Liver (tissue), 9 donors: ENCODE results near the gene ADAM19. TPM values are rescaled to one million over a fixed set of nuclear protein-coding genes. Genes with fewer than 3 reads are reported as not detected.

Experiments used
- DNase-seq: peaks from one replicate; pipeline ENCODE4 v3.0.0-alpha.2; 2017; ENCODE audit warnings: low spot score
- H3K27ac ChIP-seq, 2 donors: one replicate each; pipeline ENCODE4 v1.7.0; 2013; ENCODE audit warnings: inconsistent platforms in 2 of 2, low read length in 2 of 2, control low read depth in 1 of 2, low read depth in 1 of 2, mild to moderate bottlenecking in 1 of 2
- H3K27me3 ChIP-seq, 4 donors: one replicate each; pipeline versions ENCODE4 v1.6.1 to v1.7.0; 2013; ENCODE audit warnings: low read length in 3 of 4, inconsistent platforms in 1 of 4, mild to moderate bottlenecking in 1 of 4, moderate library complexity in 1 of 4; ENCODE audit not compliant: control insufficient read depth in 4 of 4, insufficient read depth in 4 of 4
- H3K36me3 ChIP-seq, 4 donors: one replicate each; pipeline versions ENCODE4 v1.6.1 to v1.7.0; 2013; ENCODE audit warnings: low read length in 3 of 4, mild to moderate bottlenecking in 3 of 4, low read depth in 1 of 4, moderate library complexity in 1 of 4; ENCODE audit not compliant: control insufficient read depth in 4 of 4, insufficient read depth in 3 of 4
- H3K4me1 ChIP-seq, 4 donors: one replicate each; pipeline versions ENCODE4 v1.6.1 to v1.7.0; 2013; ENCODE audit warnings: low read length in 3 of 4, mild to moderate bottlenecking in 3 of 4, moderate library complexity in 1 of 4; ENCODE audit not compliant: control insufficient read depth in 4 of 4, insufficient read depth in 4 of 4
- H3K4me3 ChIP-seq, 3 donors: one replicate each; pipeline versions ENCODE4 v1.6.1 to v1.7.0; 2013; ENCODE audit warnings: low read length in 3 of 3, control low read depth in 1 of 3, low read depth in 1 of 3, mild to moderate bottlenecking in 1 of 3
- H3K9ac ChIP-seq, 2 donors: one replicate each; pipeline ENCODE4 v1.7.0; 2013; ENCODE audit warnings: low read length in 2 of 2, mild to moderate bottlenecking in 2 of 2, moderate library complexity in 2 of 2, control low read depth in 1 of 2, low read depth in 1 of 2
- H3K9me3 ChIP-seq, 4 donors: one replicate each; pipeline versions ENCODE4 v1.6.1 to v1.7.0; 2013; ENCODE audit warnings: low read length in 3 of 4; ENCODE audit not compliant: control insufficient read depth in 4 of 4
- EGR1 ChIP-seq, 2 donors: IDR thresholded peaks; 2 replicates each; pipeline ENCODE4 v1.6.1; 2016 to 2018; ENCODE audit warnings: antibody characterized with exemption in 2 of 2, low read depth in 2 of 2
- FOXA1 ChIP-seq: IDR thresholded peaks from 2 replicates; pipeline ENCODE4 v1.6.1; 2016; ENCODE audit warnings: antibody characterized with exemption
- FOXA2 ChIP-seq: IDR thresholded peaks from 2 replicates; pipeline ENCODE4 v1.6.1; 2016; ENCODE audit warnings: antibody characterized with exemption
- GABPA ChIP-seq, 2 donors: IDR thresholded peaks in 1 of 2; conservative IDR thresholded peaks in 1 of 2; 2 replicates each; pipeline ENCODE4 v1.6.1; 2016; ENCODE audit warnings: antibody characterized with exemption in 2 of 2, mild to moderate bottlenecking in 1 of 2, moderate library complexity in 1 of 2
- HNF4A ChIP-seq, 2 donors: conservative IDR thresholded peaks; 2 replicates each; pipeline ENCODE4 v1.6.1; 2016; ENCODE audit warnings: antibody characterized with exemption in 2 of 2, mild to moderate bottlenecking in 2 of 2
- HNF4G ChIP-seq: IDR thresholded peaks from 2 replicates; pipeline ENCODE4 v1.6.1; 2016; ENCODE audit warnings: antibody characterized with exemption
- JUND ChIP-seq, 2 donors: IDR thresholded peaks; 2 replicates each; pipeline ENCODE4 v1.6.1; 2016; ENCODE audit warnings: antibody characterized with exemption in 2 of 2
- RXRA ChIP-seq, 2 donors: IDR thresholded peaks; 2 replicates each; pipeline ENCODE4 v1.6.1; 2017 to 2018; ENCODE audit warnings: antibody characterized with exemption in 2 of 2, mild to moderate bottlenecking in 1 of 2
- SP1 ChIP-seq: IDR thresholded peaks from 2 replicates; pipeline ENCODE4 v1.6.1; 2018; ENCODE audit warnings: antibody characterized with exemption, mild to moderate bottlenecking
- TAF1 ChIP-seq: conservative IDR thresholded peaks from 2 replicates; pipeline ENCODE4 v1.6.1; 2016; ENCODE audit warnings: antibody characterized with exemption, mild to moderate bottlenecking
- YY1 ChIP-seq: IDR thresholded peaks from 2 replicates; pipeline ENCODE4 v1.6.1; 2016; ENCODE audit warnings: antibody characterized with exemption, mild to moderate bottlenecking
- WGBS: extraction: QIAGEN DNeasy Blood & Tissue Kit; methylation state at CpG from one replicate; pipeline ENCODE4 v1.1.7; 2013; 5-methylcytosine and 5-hydroxymethylcytosine counted together
- polyA plus RNA-seq, 2 donors: library from polyadenylated mRNA; stranded (reverse) in 1 of 2; unstranded in 1 of 2; fragments of 200-250 nt in 1 of 2; fragments of >200 nt in 1 of 2; fragmentation: Nextera tagmentation in 1 of 2; extraction: Ambion mirVana in 1 of 2; gene quantifications; one replicate each; pipeline versions ENCODE4 v1.2.1 to v1.2.3, GENCODE V29; 2013 to 2015
- total RNA-seq, 2 donors: library from RNA; depleted of rRNA; stranded (reverse); fragments of >200 nt; gene quantifications; one replicate each; pipeline ENCODE4 v1.2.3, GENCODE V29; 2014
- TF ChIP-seq, protein P1 (sequence below): IDR thresholded peaks from 2 replicates; pipeline ENCODE4 v1.6.1; 2016; ENCODE audit warnings: antibody characterized with exemption
- TF ChIP-seq, protein P2 (sequence below): IDR thresholded peaks from 2 replicates; pipeline ENCODE4 v1.6.1; 2016; ENCODE audit warnings: antibody characterized with exemption, mild to moderate bottlenecking
- TF ChIP-seq, protein P3 (sequence below): IDR thresholded peaks from 2 replicates; pipeline ENCODE4 v1.6.1; 2016; ENCODE audit warnings: antibody characterized with exemption
- TF ChIP-seq, protein P4 (sequence below): IDR thresholded peaks from 2 replicates; pipeline ENCODE4 v1.6.1; 2016; ENCODE audit warnings: antibody characterized with exemption
- TF ChIP-seq, protein P5 (sequence below): fragments of 150-350 bp; IDR thresholded peaks from 2 replicates; pipeline ENCODE4 v1.5.1; 2017; ENCODE audit warnings: improper control_type of control experiment, low read depth, low read length; ENCODE audit not compliant: missing input control
- donor health status: healthy.
- donor health status: healthy.
- donor health status: healthy.
- donor health status: healthy.
- donor health status: healthy.

ADAM19 gene
- total and polyA plus RNA-seq, 4 donors = 2.4 to 7.1 (median 2.9) TPM

DNA sequence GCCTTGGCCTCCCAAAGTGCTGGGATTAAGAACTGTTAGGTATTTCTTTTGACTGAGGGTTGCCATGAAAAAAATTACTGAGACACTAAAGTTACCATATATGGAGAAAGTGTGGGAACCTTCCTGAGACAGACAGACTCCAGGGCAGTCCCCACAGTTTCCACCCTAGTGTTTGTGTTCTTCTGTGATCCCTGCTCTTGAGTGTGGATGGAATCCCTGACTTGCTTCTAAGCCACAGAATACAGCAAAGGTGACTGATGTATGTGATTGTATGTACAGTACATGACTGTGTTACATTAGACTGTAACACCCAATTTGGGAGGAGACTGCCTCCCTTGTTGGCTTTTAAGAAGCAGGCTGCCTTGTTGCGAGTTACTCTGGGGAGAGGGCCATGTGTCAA lies 24.7 kb upstream of the ADAM19 start:
- no peak overlapping the region for H3K9ac ChIP-seq
- TF ChIP-seq, protein P1, sequence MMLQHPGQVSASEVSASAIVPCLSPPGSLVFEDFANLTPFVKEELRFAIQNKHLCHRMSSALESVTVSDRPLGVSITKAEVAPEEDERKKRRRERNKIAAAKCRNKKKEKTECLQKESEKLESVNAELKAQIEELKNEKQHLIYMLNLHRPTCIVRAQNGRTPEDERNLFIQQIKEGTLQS = no peak
- TF ChIP-seq HNF4A (conservative IDR thresholded peaks at IDR 0.05) (no peak), FOXA2 (no peak), RXRA (IDR thresholded peaks at IDR 0.05) (no peak), GABPA (IDR thresholded peaks at IDR 0.05 in 1 of 2, conservative IDR thresholded peaks at IDR 0.05 in 1 of 2) (no peak), YY1 (no peak), SP1 (no peak), HNF4G (no peak), TAF1 (no peak), JUND (IDR thresholded peaks at IDR 0.05) (no peak), EGR1 (IDR thresholded peaks at IDR 0.05; ENCODE audit: low read depth in 2 of 2) (no peak), FOXA1 (no peak)
- TF ChIP-seq, protein P2, sequence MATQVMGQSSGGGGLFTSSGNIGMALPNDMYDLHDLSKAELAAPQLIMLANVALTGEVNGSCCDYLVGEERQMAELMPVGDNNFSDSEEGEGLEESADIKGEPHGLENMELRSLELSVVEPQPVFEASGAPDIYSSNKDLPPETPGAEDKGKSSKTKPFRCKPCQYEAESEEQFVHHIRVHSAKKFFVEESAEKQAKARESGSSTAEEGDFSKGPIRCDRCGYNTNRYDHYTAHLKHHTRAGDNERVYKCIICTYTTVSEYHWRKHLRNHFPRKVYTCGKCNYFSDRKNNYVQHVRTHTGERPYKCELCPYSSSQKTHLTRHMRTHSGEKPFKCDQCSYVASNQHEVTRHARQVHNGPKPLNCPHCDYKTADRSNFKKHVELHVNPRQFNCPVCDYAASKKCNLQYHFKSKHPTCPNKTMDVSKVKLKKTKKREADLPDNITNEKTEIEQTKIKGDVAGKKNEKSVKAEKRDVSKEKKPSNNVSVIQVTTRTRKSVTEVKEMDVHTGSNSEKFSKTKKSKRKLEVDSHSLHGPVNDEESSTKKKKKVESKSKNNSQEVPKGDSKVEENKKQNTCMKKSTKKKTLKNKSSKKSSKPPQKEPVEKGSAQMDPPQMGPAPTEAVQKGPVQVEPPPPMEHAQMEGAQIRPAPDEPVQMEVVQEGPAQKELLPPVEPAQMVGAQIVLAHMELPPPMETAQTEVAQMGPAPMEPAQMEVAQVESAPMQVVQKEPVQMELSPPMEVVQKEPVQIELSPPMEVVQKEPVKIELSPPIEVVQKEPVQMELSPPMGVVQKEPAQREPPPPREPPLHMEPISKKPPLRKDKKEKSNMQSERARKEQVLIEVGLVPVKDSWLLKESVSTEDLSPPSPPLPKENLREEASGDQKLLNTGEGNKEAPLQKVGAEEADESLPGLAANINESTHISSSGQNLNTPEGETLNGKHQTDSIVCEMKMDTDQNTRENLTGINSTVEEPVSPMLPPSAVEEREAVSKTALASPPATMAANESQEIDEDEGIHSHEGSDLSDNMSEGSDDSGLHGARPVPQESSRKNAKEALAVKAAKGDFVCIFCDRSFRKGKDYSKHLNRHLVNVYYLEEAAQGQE = no peak
- TF ChIP-seq, protein P3, sequence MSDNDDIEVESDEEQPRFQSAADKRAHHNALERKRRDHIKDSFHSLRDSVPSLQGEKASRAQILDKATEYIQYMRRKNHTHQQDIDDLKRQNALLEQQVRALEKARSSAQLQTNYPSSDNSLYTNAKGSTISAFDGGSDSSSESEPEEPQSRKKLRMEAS = no peak
- TF ChIP-seq, protein P4, sequence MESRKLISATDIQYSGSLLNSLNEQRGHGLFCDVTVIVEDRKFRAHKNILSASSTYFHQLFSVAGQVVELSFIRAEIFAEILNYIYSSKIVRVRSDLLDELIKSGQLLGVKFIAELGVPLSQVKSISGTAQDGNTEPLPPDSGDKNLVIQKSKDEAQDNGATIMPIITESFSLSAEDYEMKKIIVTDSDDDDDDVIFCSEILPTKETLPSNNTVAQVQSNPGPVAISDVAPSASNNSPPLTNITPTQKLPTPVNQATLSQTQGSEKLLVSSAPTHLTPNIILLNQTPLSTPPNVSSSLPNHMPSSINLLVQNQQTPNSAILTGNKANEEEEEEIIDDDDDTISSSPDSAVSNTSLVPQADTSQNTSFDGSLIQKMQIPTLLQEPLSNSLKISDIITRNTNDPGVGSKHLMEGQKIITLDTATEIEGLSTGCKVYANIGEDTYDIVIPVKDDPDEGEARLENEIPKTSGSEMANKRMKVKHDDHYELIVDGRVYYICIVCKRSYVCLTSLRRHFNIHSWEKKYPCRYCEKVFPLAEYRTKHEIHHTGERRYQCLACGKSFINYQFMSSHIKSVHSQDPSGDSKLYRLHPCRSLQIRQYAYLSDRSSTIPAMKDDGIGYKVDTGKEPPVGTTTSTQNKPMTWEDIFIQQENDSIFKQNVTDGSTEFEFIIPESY = no peak
- TF ChIP-seq, protein P5, sequence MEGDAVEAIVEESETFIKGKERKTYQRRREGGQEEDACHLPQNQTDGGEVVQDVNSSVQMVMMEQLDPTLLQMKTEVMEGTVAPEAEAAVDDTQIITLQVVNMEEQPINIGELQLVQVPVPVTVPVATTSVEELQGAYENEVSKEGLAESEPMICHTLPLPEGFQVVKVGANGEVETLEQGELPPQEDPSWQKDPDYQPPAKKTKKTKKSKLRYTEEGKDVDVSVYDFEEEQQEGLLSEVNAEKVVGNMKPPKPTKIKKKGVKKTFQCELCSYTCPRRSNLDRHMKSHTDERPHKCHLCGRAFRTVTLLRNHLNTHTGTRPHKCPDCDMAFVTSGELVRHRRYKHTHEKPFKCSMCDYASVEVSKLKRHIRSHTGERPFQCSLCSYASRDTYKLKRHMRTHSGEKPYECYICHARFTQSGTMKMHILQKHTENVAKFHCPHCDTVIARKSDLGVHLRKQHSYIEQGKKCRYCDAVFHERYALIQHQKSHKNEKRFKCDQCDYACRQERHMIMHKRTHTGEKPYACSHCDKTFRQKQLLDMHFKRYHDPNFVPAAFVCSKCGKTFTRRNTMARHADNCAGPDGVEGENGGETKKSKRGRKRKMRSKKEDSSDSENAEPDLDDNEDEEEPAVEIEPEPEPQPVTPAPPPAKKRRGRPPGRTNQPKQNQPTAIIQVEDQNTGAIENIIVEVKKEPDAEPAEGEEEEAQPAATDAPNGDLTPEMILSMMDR = no peak
- no peaks in the 10 kb centered on the region for H3K27me3 ChIP-seq
- H3K36me3 ChIP-seq = no peaks in the 10 kb centered on the region
- no peaks in the 10 kb centered on the region for H3K4me1 ChIP-seq
- H3K9me3 ChIP-seq = no peaks in the 10 kb centered on the region
- WGBS = 100% methylated on average over 1 of the region's 1 CpG
- DNase-seq = no peak
- H3K27ac ChIP-seq = no peak overlapping the region
- H3K4me3 ChIP-seq = no peak overlapping the region

DNA sequence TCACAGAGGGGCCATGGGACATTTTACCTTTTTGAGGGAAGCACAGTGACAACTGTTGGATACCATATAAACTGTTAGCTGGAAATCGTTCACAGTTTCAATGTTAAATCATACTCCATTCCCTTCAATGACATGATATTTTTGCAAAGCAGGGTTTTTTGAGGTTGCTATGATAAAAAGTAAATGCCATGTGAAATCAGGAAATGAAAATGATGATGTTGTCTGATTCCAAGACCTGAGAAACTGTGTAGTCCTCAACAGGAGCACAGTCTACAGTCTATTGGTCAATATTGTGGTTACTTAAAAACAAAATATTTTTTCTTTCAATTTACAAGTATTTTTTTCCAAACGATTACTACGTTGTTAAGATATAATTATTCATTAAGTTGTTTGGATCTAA lies 24.0 kb upstream of the ADAM19 start:
- no peak for DNase-seq
- Histone ChIP-seq H3K27me3 (no peaks in the 10 kb centered on the region), H3K9me3 (no peaks in the 10 kb centered on the region), H3K4me1 (no peaks in the 10 kb centered on the region), H3K4me3 (no peak overlapping the region), H3K9ac (no peak overlapping the region), H3K36me3 (no peaks in the 10 kb centered on the region), H3K27ac (no peak overlapping the region)
- no peak for TF ChIP-seq TAF1
- no peak for TF ChIP-seq YY1
- TF ChIP-seq HNF4A (conservative IDR thresholded peaks at IDR 0.05) = no peak
- TF ChIP-seq RXRA (IDR thresholded peaks at IDR 0.05) = no peak
- 88% methylated on average over 3 of the region's 3 CpGs for WGBS
